Ishikawa (cell line): ENCODE data around the gene SAYSD1.
A peak's percentile ranks its signal among the peaks of the same experiment; 100 is the strongest.

Source experiments
- CEBPB ChIP-seq: IDR thresholded peaks from 2 replicates; pipeline ENCODE4 v1.6.1; 2012
- CREB1 ChIP-seq: IDR thresholded peaks from 2 replicates; pipeline ENCODE4 v1.6.1; 2012; ENCODE audit warnings: low read depth
- EGR1 ChIP-seq: IDR thresholded peaks from 2 replicates; pipeline ENCODE4 v1.6.1; 2012
- EP300 ChIP-seq: IDR thresholded peaks from 2 replicates; pipeline ENCODE4 v1.6.1; 2012; ENCODE audit warnings: borderline replicate concordance
- FOXM1 ChIP-seq: IDR thresholded peaks from 2 replicates; pipeline ENCODE4 v1.6.1; 2012; ENCODE audit warnings: low read depth, borderline replicate concordance
- NFIC ChIP-seq: IDR thresholded peaks from 2 replicates; pipeline ENCODE4 v1.6.1; 2012
- RAD21 ChIP-seq: IDR thresholded peaks from 2 replicates; pipeline ENCODE4 v1.6.1; 2012; ENCODE audit warnings: low read depth
- TAF1 ChIP-seq: IDR thresholded peaks from 2 replicates; pipeline ENCODE4 v1.6.1; 2012; ENCODE audit warnings: low read depth, mild to moderate bottlenecking
- TCF12 ChIP-seq: IDR thresholded peaks from 2 replicates; pipeline ENCODE4 v1.6.1; 2012; ENCODE audit warnings: low read depth
- TEAD4 ChIP-seq: IDR thresholded peaks from 2 replicates; pipeline ENCODE4 v1.6.1; 2012
- YY1 ChIP-seq: IDR thresholded peaks from 2 replicates; pipeline ENCODE4 v1.6.1; 2012; ENCODE audit warnings: low read depth
- ZBTB7A ChIP-seq: IDR thresholded peaks from 2 replicates; pipeline ENCODE4 v1.6.1; 2012; ENCODE audit warnings: low read depth
- TF ChIP-seq, protein P1 (sequence below): IDR thresholded peaks from 2 replicates; pipeline ENCODE4 v1.6.1; 2012
- TF ChIP-seq, protein P2 (sequence below): IDR thresholded peaks from 2 replicates; pipeline ENCODE4 v1.6.1; 2012
- TF ChIP-seq, protein P3 (sequence below): IDR thresholded peaks from 2 replicates; pipeline ENCODE4 v1.6.1; 2012; ENCODE audit warnings: low read depth, mild to moderate bottlenecking

Gene SAYSD1

DNA sequence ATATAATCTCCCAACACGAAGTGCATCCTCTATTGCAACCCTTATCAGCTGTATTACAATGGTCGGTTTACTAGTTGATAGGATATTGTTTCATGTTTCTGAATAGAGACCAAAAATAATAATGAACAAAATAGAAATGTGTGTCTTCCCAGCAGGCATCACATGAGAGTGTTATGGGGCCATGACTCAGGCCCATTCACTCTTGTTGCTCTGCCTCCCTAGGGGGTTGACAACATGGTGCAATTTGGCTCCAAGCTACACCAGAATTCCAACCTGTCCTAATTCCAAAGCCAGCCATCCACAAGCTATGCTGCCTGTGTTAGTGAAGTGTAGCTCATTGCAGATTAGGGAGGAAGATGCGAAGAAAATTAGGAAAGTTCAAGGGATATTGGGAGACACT is 13.1 kb upstream of the SAYSD1 start:
- no peak for TF ChIP-seq FOXM1
- TF ChIP-seq YY1 = no peak
- no peak for TF ChIP-seq NFIC
- no peak for TF ChIP-seq RAD21
- TF ChIP-seq, protein P1, sequence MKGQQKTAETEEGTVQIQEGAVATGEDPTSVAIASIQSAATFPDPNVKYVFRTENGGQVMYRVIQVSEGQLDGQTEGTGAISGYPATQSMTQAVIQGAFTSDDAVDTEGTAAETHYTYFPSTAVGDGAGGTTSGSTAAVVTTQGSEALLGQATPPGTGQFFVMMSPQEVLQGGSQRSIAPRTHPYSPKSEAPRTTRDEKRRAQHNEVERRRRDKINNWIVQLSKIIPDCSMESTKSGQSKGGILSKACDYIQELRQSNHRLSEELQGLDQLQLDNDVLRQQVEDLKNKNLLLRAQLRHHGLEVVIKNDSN = no peak

DNA sequence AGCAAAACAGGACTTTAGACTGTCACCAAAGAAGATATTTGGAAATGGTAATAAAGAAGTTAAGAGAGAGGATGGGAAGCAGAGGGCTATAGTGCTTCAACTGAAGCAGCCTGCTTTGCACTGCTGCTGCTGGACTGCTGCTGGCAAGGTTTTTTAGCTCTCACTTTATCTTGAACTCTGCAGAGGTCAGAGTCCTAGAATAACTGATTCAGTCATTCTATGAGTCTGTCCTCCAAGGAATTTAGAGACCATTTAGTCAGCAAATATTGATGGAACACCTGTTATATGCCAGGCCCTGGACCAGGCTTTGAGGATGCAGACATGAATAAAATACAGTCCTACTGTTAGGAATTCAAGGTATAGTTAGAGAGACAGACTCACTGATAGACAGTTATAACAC is 9.1 kb upstream of the SAYSD1 start:
- TF ChIP-seq TCF12 (no peak), EGR1 (no peak), RAD21 (no peak), YY1 (no peak)

DNA sequence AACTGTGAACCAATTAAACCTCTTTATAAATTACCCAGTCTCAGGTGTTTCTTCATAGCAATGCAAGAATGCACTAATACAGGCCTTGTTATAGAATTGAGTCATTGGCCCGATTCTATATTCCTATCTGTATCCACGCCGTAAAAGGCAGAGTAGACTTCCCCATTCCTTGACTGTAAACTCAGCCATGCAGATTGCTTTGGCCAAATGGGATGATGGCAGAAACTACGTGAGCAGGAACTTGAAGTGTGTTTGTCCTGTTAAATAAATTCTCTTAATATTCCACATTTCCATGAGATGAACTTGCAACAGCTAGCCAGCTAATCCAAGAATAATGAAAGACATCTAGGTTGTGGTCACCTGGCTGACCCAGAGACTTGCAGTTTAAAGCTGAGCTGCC is 3.9 kb upstream of the SAYSD1 start:
- TF ChIP-seq TCF12 = no peak
- no peak for TF ChIP-seq EP300
- TF ChIP-seq, protein P2, sequence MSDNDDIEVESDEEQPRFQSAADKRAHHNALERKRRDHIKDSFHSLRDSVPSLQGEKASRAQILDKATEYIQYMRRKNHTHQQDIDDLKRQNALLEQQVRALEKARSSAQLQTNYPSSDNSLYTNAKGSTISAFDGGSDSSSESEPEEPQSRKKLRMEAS = no peak
- no peak for TF ChIP-seq EGR1
- TF ChIP-seq YY1 = no peak
- TF ChIP-seq ZBTB7A = no peak
- no peak for TF ChIP-seq CEBPB
- TF ChIP-seq, protein P1 = no peak
- TF ChIP-seq TEAD4 = no peak
- TF ChIP-seq, protein P3, sequence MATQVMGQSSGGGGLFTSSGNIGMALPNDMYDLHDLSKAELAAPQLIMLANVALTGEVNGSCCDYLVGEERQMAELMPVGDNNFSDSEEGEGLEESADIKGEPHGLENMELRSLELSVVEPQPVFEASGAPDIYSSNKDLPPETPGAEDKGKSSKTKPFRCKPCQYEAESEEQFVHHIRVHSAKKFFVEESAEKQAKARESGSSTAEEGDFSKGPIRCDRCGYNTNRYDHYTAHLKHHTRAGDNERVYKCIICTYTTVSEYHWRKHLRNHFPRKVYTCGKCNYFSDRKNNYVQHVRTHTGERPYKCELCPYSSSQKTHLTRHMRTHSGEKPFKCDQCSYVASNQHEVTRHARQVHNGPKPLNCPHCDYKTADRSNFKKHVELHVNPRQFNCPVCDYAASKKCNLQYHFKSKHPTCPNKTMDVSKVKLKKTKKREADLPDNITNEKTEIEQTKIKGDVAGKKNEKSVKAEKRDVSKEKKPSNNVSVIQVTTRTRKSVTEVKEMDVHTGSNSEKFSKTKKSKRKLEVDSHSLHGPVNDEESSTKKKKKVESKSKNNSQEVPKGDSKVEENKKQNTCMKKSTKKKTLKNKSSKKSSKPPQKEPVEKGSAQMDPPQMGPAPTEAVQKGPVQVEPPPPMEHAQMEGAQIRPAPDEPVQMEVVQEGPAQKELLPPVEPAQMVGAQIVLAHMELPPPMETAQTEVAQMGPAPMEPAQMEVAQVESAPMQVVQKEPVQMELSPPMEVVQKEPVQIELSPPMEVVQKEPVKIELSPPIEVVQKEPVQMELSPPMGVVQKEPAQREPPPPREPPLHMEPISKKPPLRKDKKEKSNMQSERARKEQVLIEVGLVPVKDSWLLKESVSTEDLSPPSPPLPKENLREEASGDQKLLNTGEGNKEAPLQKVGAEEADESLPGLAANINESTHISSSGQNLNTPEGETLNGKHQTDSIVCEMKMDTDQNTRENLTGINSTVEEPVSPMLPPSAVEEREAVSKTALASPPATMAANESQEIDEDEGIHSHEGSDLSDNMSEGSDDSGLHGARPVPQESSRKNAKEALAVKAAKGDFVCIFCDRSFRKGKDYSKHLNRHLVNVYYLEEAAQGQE = no peak
- TF ChIP-seq NFIC = no peak
- TF ChIP-seq TAF1 = no peak
- no peak for TF ChIP-seq RAD21
- no peak for TF ChIP-seq CREB1
- no peak for TF ChIP-seq FOXM1

DNA sequence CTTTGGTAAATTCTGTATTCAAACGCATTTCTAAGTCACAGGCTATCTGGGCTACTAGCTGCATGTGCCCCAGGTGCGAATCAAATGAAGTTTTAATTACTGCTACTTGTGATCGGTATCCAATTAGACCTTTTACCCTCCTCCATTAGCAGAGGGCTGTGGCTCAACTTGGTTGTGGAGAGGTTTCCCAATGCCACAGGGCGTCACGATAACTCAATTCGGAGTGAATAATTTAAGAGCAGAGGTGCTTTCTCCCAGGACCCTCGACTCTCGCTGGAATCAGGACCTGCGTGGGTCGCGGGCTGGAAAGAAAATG is 640 bp downstream of the SAYSD1 start:
- TF ChIP-seq TEAD4 = no peak
- no peak for TF ChIP-seq EP300
- no peak for TF ChIP-seq FOXM1
- no peak for TF ChIP-seq YY1
- no peak for TF ChIP-seq NFIC
- no peak for TF ChIP-seq ZBTB7A
- TF ChIP-seq CREB1 = no peak

DNA sequence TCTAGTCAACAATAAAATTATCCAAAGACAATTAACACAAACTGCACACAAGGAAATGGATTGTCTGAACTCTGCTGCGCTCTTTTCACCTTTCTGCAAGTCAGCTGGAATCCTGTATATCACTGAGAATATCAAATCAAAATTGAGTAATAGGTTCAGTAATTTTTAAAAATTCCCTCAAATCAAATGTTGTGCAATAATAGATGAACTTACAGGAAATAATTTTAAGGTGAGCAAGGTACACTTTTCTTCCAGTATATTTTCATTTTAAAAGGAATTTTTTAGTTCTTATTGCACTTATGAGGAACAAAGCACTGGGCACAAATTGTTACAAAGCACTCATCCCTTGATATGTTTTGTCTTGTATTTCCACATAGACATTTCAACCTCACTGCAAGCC is 1.2 kb downstream of the SAYSD1 start:
- TF ChIP-seq CEBPB = 0 out of 2 replicates have a peak, but pooled peaks have one; percentile 16
- TF ChIP-seq, protein P2 = no peak

DNA sequence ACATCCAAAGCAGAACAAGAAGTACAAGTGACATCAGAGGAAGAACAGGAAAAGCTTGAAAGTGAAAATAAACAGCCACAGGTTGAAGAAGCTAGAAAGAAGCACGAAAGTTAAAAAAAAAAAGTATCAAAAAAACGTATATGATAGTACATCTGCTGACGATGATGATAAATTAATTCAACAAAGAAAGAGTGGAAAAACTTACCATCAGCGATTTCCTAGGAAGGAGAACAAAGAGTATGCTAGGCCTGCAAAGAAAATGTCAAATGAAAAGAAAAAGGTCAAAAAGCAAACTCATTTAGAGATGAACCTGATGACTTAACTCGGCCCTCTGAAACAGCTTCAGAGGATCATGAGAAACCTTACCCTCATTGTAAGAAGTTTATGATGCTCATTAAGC is 3.7 kb downstream of the SAYSD1 start:
- no peak for TF ChIP-seq CEBPB
- no peak for TF ChIP-seq CREB1
- TF ChIP-seq, protein P1 = no peak
- TF ChIP-seq RAD21 = no peak
- TF ChIP-seq TEAD4 = no peak
- TF ChIP-seq ZBTB7A = no peak
- TF ChIP-seq YY1 = no peak
- TF ChIP-seq, protein P3 = no peak
- TF ChIP-seq, protein P2 = no peak
- TF ChIP-seq EP300 = no peak
- TF ChIP-seq TAF1 = no peak
- TF ChIP-seq NFIC = no peak
- TF ChIP-seq EGR1 = no peak
- TF ChIP-seq TCF12 = no peak
- no peak for TF ChIP-seq FOXM1
